Measurements from ENCODE around the gene BCAS4.

Gene BCAS4

GRCh38 chr20:50828363-50829136 lies 33.7 kb downstream of the BCAS4 start:
- DNase-seq: no peak

- no peak for DNase-seq
These were observed 36.8 kb downstream of the BCAS4 start for GRCh38 chr20:50831622-50832021.

DNA sequence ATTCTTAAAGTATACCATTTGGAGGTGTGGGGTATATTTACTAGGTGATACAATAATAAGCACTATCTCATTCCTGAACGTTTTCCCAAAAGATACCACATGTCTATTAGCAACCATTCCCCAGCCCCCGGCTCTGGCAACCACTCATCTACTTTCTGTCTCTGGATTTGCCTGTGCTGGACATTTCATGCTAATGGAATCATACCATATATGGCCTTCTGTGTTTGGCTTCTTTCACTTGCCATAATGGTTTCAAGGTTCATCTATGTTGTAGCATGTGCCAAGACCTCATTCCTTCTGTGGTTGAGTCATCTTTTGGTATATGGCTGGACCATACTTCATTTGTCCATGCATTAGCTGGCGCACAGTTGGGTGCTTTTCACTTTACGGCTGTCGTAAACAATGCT lies 39.7 kb downstream of the BCAS4 start:
- DNase-seq: no peak

- DNase-seq: peak; percentile 11
These were observed 42.9 kb downstream of the BCAS4 start for GRCh38 chr20:50837532-50838321.

- DNase-seq: no peak
These were observed 43.4 kb downstream of the BCAS4 start for GRCh38 chr20:50838322-50838625.

DNA sequence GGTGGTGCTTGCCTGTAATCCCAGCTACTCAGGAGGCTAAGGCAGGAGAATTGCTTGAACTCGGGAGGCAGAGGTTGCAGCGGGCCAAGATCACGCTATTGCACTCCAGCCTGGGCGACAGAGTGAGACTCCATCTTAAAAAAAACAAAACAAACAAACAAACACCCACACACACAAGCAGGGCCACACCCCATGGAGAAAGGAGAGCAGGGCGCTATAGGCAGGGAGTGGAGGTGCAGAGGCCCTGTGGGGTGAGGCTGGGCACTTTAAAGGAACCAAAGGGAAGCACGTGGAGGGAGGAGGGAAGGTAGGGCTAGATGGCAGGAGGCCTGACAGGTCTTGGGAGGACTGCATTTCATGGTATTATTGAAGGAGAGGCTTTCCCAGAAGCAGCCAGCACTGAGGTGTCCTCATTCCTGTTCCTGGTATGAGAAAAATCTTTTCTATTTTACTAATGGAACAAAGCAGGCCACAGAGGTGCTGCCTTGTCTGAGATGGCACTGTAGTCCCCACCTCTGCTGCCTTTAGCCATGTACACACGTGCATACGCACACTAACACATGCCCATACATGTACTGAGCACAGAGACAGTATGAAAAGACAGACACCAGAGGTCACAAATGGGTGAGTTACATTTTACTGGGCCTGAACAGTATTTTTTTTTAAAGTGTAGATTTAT lies 44.0 kb downstream of the BCAS4 start:
- no peak for DNase-seq

GRCh38 chr20:50842821-50843220 lies 48.0 kb downstream of the BCAS4 start:
- no peak for DNase-seq

DNA sequence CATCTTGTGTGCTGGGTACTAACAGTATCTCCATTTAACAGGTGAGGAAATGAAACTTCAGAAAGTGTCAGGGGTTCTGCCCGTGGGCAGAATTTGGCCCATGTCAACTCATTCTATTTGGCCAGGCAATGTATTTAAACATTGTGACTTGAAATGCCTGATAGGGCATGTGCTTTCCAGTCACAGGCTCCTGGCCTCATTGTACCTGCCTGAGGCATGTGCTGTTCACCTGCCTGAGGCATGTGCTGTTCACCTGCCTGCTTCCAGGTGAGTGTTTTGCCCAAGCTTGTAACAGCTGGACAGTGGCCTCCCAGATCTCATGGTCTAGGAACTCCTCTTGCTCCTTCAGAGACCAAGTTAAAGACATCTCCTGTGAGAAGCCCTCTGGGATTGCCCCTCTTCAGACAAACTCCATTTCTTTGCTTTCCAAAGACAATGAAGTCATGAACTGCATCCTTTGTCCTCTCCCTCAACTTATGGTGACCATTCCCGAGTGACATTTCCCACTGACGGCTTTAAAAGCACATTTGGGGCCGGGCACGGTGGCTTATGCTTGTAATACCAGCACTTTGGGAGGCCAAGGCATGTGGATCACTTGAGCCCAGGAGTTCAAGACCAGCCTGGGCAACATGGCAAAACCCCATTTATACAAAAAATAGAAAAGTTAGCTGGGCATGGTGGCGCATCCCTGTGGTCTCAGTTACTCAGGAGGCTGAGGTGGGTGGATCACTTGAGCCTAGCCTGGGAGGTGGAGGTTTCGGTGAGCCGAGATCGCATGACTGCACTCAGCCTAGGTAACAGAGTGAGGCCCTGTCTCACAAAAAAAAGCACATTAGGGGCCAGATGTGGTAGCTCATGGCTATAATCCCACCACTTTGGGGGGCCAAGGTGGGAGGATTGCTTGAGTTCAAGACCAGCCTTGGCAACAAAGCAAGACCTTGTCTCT lies 48.7 kb downstream of the BCAS4 start:
- no peak for DNase-seq

DNA sequence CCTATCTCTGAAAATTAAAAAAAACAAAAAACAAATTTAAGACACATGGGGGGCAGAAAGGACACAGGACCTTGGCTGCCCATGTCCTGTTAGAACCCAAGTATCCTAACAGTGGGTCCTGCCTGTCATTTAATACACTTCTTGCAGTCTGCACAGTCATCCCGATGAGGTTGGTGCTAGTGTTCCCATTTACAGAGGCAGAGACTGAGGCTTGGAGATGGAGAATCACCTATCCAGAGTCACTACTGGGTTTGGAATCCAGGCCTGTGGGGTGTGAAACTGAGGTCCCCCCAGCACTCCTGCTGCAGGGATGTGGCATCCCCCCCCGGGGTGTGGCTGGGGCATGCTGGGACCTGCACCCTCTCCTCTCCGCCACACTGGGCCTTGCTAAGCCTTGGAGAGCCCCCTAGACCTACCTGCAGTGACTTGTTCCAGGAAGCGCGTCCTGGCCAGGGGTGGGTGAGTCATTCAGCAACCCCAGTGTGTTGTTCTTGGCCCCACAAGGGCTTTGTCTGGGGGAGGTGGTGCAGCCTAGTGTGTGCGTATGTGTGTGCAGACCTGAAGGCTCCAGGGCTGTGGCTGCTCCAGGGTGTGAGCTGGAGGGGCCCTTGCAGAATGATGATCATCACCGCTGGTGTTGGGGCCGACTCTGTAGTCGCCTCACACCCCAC lies 49.7 kb downstream of the BCAS4 start:
- peak; percentile 58 for DNase-seq

- DNase-seq: no peak
These were observed 50.8 kb downstream of the BCAS4 start for GRCh38 chr20:50845566-50846215.

DNA sequence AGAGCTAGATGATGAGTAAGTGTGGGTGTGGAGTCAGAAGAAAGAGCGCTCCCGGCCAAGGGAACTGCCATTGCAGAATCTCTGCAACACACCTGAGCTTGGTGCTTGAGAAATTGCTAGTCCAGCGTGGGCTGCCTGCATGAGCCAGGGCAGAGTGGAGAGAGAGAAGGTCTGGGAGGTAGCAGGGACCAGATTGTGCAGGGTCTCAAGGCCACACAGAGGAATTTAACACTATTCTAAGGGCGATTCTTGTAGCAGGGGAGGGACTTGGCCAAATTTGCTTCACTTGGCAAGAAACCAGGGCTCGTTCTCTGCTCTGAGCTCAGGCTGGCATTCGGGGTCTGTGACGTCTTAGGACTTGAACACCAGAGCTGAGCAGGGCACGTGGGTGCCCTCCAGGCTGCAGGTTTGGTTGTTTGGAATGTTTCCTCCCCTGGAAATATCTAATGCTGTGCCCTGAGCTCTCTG lies 53.5 kb downstream of the BCAS4 start:
- DNase-seq: no peak

- DNase-seq: no peak
These were observed 54.2 kb downstream of the BCAS4 start for GRCh38 chr20:50848846-50849673.

GRCh38 chr20:50850721-50851286 lies 55.9 kb downstream of the BCAS4 start:
- DNase-seq: no peak

DNA sequence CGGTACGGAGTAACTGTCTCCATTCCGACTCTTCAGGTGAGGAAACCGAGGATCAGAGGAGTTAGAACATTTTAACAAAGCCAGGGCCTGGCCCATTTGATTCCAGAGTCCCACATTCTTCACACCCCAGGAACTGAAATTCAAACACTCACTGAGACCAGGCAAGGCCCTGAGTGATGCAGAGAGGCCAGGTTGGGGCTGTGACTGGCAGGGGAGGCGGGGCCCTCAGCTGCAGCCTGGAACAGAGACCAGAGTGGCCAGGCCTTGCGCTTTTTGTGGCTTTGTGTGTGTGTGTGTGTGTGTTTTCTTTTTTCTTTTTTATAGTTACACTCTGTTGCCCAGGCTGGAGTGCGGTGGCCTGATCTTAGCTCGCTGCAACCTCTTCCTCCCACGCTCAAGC lies 57.2 kb downstream of the BCAS4 start:
- DNase-seq: no peak

DNA sequence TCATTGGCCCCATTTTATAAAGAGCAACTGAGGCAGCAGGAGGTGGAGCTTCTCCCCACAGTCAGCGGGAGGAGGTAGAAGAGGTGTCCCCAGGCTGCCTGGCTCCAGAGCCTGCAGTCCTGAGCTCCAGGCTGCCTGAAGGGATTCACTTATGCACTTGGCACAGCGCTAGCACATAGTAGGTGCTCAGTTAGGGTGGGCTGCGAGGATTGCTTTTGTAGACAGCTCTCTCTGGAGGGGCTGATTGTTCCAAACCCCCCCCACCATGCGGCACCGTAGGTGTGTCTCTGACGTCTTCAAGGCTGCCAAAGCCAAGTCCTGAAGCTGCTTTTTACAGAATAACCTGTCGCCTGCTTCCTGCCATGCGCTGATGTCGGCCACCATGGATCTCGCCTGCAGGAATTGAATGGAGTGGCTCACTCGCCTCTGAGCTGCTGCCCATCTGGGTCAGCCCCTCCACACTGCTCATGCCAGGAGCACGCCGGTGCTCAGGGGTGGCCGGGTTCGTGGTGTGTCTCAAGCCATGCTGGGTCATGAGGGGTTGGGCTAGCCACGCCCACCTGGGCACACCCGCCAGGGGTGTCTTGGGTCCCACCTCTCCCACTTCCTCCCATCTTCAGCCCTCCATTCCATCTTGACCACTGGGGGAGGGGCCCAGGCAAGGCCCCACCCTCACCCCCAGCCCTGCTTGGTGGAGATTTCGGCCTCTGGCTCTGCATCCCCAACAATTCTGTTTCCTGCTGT lies 59.8 kb downstream of the BCAS4 start:
- no peak for DNase-seq

DNA sequence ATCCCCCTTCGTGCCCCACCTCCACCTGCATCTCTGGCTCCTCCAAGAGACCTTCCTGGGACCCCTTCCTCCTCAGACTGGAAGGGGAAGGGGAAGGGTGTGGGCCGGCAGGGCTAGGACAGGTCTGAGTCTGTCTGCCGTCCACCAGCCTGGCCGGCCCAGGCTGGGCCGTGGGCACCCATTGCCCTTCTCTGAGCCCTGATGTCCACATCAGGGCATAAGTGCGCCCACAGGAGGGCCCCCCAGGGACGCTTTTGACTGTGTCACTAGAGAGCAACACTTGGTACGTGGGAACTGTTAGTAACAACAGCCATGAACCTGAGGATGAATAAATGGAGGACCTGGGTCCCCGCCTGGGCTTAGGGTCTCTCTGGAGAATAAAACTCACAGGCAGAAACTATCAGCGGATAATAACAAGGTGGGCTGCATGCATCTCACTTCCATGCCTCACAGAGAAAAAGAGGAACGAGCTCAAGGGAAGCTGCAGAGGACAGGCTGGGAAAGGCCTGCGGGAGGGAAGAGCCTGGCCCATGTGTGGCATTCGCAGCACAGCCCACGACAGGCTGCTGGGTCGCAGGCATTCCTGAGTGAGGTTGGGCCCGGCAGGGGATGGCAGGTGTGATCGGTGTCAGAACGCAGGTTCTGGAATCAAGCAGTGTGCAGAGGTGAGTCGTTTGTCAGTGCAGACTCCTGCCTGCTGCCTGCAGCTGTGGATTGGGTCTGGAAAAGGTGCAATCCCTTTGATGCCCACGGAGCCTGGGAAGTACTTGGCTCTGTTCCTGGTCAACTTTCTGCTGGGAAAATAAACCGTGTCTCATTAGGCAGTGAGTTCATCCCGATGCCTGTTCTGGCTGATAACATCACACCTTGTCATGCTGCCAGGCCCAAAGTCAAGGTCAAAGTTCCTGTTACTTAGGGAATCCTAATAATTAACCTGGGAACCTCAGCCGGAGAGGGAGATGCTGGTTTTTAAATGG lies 60.9 kb downstream of the BCAS4 start:
- DNase-seq: no peak

DNA sequence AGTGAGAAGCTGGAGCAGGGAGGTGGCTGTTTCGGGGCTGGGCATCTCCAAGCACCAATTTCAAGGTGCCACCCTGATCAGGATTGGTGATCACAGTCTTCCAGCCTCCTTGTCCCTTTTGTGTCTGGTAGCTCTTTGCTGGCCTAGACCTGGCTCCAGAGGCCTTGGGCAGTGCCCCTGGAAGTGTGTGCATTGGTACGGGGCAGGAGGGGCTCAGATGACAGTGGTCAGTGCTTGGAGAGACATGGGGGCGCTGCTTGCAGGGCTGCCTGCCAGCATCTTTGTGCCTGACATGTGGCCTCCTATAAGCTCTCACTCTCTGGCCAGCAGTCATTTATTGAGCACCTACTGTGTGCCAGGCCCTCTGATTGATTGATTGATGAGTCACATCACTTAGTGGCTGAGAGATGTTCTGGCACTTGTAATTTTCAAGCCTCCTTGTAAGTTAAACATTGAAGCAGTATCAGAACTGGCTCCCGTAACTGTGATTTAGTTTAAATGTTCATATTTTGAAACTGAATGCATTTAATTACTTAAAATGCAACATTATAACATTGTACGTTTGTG lies 61.7 kb downstream of the BCAS4 start:
- no peak for DNase-seq

GRCh38 chr20:50857348-50857747 lies 62.5 kb downstream of the BCAS4 start:
- DNase-seq: no peak
